D721Med (cell line): Measurements from ENCODE around the gene ARHGEF33.

Experiments
- DNase-seq: peaks from one replicate; pipeline ENCODE4 v3.0.0; 2011; ENCODE audit warnings: low spot score; ENCODE audit not compliant: insufficient read length
- FAIRE-seq: peaks from 2 replicates; lab custom pipeline; 2011; peaks lifted over from hg19 to GRCh38; lab: Jason Lieb, UNC
- TF ChIP-seq, protein P1 (sequence below): IDR thresholded peaks from 2 replicates; pipeline ENCODE4 v1.5.1; 2012; ENCODE audit warnings: mild to moderate bottlenecking, control low read depth; ENCODE audit not compliant: insufficient read depth; ENCODE audit errors: missing control alignments

ARHGEF33 gene

DNA sequence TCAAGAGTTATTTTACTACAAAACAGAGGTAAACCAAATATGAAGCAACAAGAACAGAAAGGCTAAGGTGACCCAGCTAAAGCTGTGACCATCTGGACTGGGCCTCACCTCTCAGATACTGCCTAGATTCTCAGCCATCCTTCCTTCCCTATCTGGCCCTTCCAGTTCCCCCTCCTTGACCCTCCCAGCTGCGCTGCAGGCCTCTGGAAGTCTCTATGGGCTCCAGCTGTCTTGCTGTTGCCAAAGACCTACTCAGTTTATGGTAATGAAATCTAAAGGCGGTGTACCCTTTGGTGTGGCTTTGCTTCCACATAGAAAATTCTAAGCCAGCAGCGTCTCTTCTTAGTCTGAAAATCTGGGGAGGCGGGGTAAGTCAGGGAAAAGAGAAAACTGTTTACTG lies 55.7 kb downstream of the ARHGEF33 start:
- TF ChIP-seq, protein P1, sequence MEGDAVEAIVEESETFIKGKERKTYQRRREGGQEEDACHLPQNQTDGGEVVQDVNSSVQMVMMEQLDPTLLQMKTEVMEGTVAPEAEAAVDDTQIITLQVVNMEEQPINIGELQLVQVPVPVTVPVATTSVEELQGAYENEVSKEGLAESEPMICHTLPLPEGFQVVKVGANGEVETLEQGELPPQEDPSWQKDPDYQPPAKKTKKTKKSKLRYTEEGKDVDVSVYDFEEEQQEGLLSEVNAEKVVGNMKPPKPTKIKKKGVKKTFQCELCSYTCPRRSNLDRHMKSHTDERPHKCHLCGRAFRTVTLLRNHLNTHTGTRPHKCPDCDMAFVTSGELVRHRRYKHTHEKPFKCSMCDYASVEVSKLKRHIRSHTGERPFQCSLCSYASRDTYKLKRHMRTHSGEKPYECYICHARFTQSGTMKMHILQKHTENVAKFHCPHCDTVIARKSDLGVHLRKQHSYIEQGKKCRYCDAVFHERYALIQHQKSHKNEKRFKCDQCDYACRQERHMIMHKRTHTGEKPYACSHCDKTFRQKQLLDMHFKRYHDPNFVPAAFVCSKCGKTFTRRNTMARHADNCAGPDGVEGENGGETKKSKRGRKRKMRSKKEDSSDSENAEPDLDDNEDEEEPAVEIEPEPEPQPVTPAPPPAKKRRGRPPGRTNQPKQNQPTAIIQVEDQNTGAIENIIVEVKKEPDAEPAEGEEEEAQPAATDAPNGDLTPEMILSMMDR: no peak
- no peak for DNase-seq
- no peak for FAIRE-seq

GRCh38 chr2:38945911-38946310 lies 56.2 kb downstream of the ARHGEF33 start:
- TF ChIP-seq, protein P1: no peak
- DNase-seq: no peak

GRCh38 chr2:38947241-38948239 lies 57.9 kb downstream of the ARHGEF33 start:
- DNase-seq (peak; percentile 54), FAIRE-seq (peak; percentile 88)
- TF ChIP-seq, protein P1: peak; percentile 87

More at GRCh38 chr2:38945911-38946310, 56.2 kb downstream of the ARHGEF33 start:
- no peak for FAIRE-seq

DNA sequence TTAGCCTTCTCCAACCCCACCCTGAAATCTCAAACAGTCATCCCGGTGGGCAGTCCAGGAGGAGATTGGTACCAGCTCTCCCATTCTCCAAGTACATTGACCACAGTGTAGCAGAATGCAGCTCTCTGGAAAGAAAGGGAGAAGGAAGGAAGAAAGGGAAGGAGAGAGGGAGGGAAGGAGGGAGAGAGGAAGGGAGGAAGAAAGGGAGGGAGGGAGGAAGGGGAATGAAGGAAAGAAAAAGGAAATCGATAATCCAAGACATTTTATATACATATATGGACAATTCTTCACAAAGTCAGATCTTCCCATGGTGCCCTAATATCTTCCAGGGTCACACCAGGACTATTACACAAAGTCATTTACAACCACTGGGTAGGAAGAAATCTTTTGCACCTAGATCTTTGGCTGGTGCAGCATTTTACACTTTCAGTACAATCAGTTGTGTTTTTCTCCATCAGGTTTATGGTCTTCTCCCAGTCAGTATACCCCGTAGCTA lies 58.8 kb downstream of the ARHGEF33 start:
- TF ChIP-seq, protein P1: no peak
- no peak for FAIRE-seq
- DNase-seq: no peak

- no peak for DNase-seq
- no peak for FAIRE-seq
- TF ChIP-seq, protein P1: no peak
Measured at GRCh38 chr2:38948995-38949394, 59.3 kb downstream of the ARHGEF33 start.

GRCh38 chr2:38951766-38952165 lies 62.1 kb downstream of the ARHGEF33 start:
- DNase-seq (no peak), FAIRE-seq (no peak)
- TF ChIP-seq, protein P1: no peak
